ENCODE results near the gene OBSL1.

OBSL1 gene

DNA sequence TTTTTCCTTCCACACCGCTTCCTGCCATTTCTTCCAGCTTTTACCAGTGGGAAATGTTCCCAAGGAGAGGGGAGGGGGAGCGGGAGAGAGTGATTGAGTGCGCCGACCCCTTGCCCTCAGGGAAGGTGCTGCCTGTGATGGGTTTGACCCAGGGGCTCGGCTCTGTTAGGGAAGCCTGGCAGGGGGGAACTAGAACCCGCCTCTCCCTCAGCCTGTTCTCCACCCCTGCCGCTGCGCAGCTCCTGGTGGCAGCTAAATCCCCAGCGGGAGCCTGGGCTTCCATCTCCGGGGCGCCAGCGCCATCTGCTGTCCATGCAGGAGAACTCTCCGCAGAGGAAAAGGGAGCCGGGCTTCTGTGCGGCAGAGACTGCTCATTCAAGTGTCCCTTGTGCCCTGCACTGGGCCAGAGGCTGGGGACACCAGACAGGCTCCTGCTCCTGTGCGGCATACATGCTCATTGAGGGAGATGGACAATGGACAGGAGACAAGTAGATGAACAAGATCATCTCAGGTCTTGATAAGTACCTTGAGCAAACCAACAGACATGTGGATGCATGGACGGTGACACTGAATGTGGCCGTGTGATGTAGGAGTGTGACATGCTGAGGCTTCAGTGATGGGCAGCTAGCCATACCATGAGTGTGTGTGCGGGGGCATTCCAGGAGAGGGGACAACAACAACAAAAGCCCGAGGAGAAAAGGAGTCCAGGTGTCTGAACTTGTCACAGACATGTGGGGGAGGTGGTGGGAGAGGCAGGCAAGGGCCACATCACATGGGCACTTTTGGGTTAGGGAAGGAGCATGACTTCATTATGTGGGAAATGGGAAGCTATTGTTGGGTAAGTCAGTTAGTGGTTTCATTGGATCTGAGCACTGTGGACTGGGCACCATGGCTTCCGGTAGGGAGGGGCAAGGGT lies 41.0 kb downstream of the OBSL1 start:
- peak; percentile 68 for DNase-seq

DNA sequence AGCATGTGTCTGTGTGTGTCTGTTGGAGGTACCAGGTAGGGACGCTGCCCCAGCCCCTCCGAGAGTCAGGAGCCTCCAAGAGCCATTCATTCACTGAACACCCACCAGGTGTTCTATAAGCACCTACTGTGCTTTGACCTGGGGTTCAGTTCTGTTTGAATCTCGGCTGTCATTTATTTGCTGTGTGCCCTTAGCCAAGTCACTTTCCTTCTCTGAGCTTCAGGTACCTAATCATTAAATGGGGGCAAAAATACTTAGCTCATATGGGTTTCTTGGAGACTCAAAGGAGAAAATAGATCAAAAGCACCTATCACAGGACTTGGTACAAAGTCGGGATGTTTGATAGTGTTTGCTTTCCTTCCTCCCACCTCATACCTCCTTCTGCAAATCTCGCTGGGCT lies 43.9 kb downstream of the OBSL1 start:
- DNase-seq = no peak

DNA sequence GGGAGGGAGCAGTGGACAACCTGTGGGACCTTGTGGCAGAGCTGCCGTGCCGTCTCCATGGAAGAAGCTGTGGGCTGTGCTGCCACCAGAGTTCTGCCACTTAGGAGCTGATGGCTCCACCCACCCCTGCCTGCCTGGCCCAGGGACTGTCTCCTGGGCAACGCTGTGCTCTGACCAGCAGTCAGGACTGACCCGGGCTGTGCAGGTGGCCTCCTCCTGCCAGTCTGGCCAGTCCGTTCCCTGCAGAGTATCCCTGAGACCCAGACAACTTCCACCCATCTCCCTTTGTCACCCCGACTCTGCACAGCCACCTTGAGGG lies 44.3 kb downstream of the OBSL1 start:
- no peak for DNase-seq

DNA sequence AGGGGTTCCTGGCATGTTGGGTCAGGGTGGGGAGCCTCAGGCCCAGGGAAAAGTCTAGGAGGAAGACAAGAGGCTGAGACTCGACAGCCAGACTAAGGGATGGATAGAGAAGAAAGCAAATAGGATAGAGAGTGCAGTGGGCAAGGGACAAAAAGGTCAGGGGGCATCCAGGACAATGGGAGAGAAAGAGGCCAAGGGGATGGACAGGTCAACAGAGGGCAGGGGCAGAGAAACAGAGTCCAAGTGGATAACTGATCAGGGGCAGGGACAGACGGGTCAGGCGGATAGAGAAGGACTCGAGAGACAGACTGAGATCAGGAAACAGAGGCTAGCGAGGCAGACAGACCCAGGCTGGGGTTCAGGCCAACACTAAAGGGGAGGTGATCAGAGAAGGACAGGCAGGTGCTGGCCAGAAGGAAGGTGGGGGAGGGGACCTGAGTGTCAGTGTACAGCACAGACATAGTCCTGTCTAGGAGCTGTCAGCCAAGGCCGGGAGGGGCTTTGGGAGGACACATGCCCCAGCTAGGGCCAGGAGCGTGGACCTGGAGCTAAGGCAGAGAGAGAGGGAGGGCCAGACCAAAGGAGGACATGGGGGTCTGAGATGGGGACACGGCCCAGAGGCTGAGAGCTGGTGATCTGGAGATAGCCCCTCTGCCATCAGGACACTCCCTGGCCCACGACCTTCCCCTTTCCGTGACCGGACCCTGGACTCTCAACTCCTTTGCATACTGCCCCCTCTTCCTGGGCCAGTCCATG lies 44.8 kb downstream of the OBSL1 start:
- DNase-seq = no peak

DNA sequence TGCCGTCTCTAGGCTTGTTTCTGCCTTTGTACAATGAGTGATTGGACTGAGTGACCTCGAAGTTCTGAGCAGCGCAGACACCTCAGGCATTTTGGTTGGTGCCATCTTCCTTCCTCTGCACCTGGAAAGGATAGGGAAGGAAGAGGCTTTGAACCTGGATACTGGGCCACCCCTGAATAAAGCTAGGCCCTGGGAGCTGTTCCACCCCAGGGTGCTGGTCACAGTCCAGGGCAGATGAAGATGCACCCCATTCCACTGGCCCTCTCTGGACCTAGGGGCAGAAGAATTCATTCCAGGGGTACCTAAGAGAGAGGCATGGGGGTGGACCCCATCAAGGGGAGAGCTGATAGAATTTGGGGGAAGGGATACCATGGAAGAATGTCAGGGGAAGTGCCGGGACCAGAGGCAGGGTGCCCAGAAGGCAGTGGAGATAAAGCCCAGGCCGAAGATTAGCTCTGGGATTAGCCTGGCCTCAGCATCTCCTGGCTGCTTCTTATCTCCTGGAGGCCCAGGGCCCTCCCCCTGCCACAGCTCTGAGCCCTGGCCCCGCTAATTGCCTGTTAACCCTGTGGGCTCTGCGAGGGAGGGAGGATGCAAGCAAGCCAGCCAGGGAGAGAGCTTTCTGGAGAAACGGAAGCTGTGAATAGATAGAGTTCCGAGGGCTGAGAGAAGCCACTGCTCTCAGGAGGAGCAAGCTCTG lies 45.7 kb downstream of the OBSL1 start:
- no peak for DNase-seq

DNA sequence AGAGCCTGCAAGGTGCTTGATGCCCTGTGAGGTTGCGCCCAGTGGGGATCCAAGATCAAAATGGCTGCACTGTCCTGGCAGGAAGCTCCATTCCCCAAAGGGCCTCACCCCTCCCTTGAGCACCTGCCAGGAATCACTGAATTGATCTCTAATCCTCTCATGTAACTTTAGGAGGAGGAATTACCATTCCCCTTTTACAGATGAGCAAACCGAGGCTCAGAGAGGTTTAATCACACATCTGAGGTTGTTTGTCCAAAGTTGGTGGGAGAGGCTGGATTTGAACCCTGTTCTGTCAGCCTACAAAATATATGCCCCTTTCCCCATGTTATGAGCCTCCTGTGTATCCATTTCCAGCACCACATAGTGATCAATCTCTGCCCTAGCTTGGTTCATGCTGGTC lies 46.5 kb downstream of the OBSL1 start:
- DNase-seq = no peak

DNA sequence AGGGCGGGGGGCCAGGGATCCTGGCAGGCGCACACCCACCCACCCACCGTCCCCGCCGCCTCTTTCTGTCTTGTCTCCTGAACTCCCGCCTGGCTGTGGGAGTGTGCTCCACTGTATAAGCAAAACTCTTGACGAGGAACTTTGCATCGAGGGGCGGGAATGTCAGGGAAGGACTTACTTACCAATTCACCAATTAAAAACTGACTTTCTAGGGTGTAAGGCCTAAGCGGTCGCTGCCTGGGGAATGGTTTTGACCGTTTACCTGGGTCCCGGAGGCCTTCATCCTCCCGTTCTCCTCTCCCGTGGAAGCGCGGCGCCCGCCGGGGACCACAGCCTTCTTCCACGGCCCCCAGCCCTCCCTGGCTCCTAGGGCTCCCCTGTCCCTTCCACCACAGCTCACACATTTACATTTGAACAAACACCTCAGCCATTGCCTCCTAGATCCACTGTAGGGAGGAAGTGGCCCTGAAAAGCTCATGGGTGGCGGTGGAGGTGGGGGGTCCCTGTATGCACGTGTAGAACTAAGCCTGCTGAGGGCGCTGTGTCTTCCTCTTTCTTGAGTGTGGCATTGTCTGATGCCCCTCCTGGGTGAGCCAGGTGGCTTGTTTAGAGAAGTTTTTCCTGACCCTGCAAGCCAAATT lies 48.2 kb downstream of the OBSL1 start:
- no peak for DNase-seq

DNA sequence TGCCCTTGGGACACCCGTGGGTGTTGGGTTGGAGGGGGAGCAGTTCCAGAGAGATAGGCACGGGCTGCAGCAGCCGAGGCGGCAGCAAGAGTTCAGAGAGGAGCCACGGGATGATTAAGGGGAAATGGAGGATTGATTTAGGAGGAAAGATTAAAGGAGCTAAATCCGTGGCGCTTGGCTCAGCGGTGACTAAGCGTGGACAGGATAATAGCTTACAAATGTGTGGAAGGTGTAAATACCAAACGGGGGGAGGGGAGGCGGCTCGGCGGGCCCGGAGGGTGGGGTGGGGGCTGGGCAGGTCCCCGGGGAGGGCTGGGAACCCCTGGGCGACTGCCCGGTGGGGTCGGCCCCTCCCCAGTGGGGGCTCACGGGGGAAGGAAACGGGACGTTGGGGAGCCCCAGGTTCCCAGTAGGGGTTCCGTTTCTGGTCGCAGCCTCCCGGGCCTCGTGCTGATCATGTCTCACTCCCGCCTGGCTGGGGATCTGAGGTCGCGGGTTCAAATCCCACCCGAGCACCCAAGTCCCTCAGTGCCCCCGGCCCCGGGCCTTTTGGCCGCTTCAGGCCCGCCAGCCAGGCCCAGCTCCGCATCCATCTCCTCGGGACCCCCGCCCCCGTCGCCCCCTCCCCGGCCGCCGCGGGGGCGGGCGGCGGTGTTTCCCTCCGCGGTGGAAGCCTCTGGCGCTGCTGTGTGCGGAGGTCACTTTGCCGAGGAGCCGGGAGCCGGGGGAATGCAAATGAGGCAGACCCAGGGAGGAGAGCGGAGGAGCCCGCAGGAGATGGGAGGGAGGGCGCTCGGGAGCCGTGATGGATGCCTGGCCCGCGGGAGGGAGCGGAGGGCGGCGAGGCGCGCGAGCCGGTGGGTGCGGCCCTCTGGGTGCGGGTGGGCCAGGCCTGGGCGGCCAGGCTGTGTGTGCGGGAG lies 49.0 kb downstream of the OBSL1 start:
- DNase-seq = no peak

DNA sequence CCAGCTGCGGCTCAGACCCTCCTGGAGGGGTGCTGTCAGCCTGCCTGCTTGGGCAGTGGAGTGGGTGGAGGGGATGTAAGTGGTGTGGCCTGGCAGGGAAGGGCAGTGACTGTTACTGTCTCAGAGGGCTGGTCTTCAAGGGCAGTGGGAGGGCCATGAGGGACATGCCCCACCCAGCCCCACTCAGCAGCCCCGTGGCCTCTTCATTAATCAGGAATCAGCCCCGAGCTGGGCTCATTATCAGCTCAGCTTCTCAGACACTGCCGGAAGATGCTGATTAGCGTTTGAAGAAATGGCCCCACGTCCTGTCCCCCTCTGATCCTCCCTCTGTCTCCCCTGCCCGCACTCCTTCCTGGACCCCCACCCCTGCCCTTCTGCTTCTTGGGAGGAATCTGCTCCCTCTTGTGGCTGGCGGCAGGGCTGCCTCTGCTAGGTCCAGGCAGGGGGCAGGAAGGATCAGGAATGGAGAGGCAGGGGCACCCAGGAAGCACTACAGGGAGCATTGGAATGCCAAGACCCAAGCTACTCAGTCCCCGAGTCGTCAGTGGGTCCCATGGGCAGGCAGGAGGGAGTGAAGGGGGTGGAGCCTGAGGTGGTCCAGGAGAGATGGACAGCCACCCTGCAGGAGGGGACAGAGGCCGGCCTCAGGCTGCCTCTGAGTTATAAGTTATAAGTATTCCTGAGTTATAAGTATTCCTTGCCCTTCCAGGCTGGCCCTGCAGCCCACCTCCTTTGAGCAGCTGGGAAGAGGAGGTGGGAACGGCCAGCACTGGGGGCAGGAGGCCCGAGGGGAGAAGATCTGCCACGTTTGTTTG lies 50.1 kb downstream of the OBSL1 start:
- no peak for DNase-seq

DNA sequence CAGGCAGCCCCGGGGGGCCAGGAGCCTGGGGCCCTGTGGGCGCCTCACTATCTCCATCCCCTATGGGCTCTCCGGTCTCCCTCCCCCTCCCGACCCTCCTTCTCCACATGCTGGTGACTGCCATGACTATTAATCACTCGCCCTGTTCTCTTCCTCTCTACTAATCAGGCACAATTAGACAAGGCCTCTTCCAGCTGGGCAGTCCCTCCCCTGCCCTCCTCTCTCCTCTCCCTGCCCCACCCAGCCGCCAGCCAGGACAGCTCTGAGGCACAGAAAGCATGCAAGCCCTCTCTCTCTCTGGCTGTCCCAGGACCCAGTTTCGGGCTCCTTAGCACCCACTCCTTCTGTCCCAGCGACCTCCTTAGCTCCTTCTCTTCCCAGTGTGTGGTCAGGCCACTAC lies 51.3 kb downstream of the OBSL1 start:
- no peak for DNase-seq

DNA sequence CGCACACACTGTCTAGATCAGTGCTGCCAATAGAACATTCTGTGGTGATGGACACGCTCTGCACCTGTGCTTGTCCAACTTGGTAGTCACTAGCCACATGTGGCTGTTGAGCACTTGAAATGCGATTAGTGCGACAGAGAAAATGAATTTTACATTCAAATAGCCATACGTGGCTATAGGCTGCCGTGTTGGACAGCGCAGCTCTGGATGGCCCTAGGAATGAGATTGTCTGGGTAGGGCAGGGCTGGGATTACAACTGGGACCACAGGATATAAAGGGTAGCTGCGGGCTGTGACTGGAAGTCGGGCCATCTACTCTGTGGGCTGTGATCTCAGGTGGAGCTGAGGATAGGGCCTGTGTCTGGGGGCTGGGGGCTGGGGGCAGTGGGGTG lies 51.8 kb downstream of the OBSL1 start:
- DNase-seq = no peak

DNA sequence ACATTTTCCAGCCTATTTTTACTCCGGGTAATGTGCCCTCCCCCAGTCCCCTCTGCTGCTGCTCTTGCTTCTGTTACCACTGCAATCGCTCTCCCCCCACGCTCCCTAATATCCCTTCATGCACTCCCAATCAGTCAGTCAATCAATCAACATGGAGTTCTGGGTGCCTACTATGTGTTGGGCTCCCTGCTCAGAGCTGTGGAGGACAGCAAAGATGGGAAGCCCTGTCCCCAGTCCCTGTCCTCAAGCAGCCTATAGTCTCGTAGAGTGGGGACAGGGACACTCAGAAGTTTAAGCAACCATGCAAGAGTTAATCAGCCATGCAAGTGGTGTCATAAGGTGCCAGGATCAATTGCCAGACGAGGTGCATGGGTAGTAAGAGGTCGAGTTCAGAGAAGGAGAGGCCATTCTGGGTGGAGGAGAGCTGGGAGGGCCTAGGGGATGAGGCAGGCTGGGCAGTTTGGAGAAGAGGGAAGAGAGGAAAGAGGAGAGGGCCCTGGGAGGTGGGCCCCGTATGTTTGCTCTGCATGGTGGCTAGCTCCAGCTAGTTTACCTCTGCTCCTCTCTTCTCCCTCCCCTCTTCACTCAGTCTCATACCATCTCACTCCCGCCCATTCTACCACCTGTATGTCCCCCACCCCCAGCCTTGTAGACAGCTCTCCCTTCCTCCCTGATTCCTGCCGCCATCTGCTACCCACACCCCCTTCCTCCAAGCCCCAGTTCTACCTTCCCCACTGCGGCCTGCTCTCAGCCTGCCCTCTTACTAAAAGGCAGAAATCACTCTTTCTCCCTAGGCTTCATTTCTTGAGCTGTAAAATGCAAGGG lies 53.2 kb downstream of the OBSL1 start:
- DNase-seq = no peak

DNA sequence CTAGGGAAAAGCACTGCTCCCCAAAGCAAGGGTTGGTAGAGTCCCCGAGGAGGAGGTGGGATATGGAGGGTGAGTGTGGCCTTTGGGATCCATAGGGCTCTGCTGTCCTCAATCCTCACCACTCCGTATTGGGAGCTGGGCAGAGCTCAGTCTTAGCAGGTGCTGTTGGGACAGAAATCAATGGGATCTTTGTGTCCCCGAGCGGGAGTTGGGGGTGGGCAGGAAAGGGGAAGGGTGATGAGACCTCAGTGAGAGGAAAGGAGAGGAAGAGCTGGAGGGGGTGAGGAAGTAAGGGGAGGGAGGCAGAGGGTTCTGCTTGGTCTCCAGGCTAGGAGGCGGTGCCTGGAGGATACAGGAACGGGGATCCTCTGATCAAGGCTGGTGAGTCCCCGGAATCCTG lies 54.5 kb downstream of the OBSL1 start:
- DNase-seq = no peak

DNA sequence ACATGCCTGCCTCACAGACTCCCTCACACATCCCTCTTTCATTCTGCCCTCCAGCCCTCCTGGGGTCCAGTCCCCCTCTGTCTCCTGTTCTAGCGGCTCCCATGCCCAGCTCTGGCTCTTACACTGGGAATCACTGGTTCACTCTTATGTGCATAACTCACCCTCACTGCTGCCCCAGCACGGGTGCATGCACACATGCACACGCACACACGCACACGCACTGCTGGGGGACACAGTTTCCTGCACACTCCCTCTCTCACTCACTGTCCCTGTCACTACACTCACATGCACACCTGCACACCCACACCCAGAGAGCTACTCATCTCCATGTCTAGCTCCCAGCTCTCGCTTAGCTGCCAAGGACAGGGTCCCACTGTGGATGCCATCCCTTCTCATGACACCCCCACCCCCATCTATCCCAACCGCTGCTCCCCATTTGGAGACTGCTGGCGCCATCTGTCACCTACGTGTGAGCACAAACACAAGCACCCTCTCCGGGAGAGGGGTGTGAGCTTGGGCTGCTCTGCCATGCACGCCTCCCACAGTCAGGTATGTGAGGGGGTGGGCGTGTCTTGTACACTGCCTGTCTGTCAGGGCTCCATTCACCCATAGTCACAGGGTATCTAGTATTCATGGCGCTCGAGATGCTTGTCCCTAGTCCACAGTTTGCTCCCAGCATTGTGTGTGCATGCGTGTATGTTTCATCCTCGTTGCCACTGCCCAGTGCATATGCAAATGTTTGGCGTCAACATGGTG lies 55.3 kb downstream of the OBSL1 start:
- DNase-seq = no peak

DNA sequence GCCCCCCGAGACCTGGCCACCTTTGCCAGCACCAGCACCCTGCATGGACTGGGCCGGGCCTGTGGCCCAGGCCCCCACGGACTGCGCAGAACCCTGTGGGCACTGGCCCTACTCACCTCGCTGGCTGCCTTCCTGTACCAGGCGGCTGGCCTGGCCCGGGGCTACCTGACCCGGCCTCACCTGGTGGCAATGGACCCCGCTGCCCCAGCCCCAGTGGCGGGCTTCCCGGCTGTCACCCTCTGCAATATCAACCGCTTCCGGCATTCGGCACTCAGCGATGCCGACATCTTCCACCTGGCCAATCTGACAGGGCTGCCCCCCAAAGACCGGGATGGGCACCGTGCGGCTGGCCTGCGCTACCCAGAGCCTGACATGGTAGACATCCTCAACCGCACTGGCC lies 56.5 kb downstream of the OBSL1 start:
- no peak for DNase-seq

DNA sequence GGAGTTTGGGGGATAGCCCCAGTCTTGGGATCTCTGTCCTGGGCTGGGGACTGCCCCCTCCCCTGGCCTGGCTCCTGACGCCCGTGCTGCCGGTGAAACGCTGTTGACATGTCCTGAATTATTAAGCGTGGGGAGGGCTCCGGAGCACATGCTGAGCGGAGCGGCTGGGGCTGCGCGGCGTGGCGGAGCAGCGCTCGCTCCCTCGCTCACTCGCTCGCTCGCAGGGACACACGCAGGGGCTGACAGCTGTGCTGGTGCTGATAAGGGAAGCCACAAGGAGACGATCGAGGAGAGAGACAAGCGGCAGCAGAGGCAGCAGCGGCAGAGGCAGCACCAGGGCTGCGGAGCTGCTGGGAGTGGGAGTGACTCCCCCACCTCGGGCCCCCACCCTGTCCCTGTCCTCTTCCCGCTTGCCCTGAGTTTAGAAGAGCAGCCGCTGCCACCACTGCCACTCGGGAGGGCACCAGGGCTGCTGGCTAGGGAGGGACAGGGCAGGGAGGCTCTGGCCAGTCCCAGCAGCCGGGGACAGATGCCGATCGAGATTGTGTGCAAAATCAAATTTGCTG lies 57.1 kb downstream of the OBSL1 start, which contains the start of gene ASIC4:
Gene ASIC4, plus strand, starts transcription at position 287 of the 566 bp plus-strand sequence. Its CDS starts 243 bp downstream, at position 530.
- peak; percentile 48 for DNase-seq

DNA sequence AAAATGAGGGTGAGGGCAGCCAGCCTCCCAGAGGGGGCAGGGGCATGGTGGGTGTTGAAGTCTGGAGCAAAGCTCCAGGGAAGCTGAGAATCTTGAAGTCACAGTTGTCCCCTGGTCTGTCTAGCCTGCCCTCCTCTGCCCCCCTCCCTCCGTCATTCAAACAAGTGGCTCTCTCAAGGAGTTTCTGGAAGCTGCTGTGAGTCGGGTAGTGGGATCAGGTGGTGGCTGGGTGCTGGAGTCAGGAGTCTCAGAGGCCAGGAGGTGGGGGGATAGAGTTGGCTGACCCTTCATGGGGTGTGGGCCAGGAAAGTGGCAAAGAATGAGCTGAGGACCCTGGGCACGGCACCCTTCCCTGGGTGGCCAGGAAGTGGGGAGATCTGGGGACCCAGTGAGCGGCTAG lies 57.6 kb downstream of the OBSL1 start:
- no peak for DNase-seq

DNA sequence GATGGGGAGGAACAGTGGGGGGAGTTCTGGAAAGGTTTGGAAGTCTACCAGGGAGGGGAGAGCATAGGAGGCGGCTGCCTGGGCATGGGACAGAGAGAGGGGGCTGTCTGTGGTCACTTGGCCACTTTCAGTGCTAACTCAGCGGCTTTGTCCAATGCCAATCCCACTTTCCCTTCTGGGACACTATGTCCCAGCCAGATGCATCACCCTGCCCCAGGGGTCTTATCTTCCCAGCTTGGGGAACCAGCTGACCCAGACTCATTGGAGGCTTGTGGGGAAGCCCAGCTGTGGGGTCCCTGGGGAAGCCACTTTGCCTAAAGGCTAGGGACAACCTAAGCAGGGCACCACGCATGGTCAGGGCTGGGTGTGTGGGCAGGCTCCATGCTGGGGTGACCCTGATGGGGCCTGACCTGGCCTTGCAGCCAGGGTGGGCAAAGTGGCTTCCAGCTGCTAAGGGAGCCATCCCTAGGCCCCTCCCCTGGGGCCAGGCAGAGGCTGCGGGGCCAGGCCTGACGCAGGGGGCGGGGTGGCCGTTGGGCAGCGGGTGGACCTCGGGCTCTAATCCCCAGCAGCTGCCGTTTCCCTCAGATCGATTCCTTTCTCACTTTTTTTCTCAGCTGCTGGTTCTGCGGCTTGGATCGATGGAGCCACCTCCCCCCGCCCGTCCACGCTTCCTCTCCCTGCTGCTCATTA lies 58.7 kb downstream of the OBSL1 start:
- no peak for DNase-seq
